Liver (tissue), 9 donors: ENCODE results near the gene SIRT5. TPM values are rescaled to one million over a fixed set of nuclear protein-coding genes. Genes with fewer than 3 reads are reported as not detected.

Experiments used
- DNase-seq: peaks from one replicate; pipeline ENCODE4 v3.0.0-alpha.2; 2017; ENCODE audit warnings: low spot score
- H3K27ac ChIP-seq, 2 donors: one replicate each; pipeline ENCODE4 v1.7.0; 2013; ENCODE audit warnings: inconsistent platforms in 2 of 2, low read length in 2 of 2, control low read depth in 1 of 2, low read depth in 1 of 2, mild to moderate bottlenecking in 1 of 2
- H3K27me3 ChIP-seq, 4 donors: one replicate each; pipeline versions ENCODE4 v1.6.1 to v1.7.0; 2013; ENCODE audit warnings: low read length in 3 of 4, inconsistent platforms in 1 of 4, mild to moderate bottlenecking in 1 of 4, moderate library complexity in 1 of 4; ENCODE audit not compliant: control insufficient read depth in 4 of 4, insufficient read depth in 4 of 4
- H3K36me3 ChIP-seq, 4 donors: one replicate each; pipeline versions ENCODE4 v1.6.1 to v1.7.0; 2013; ENCODE audit warnings: low read length in 3 of 4, mild to moderate bottlenecking in 3 of 4, low read depth in 1 of 4, moderate library complexity in 1 of 4; ENCODE audit not compliant: control insufficient read depth in 4 of 4, insufficient read depth in 3 of 4
- H3K4me1 ChIP-seq, 4 donors: one replicate each; pipeline versions ENCODE4 v1.6.1 to v1.7.0; 2013; ENCODE audit warnings: low read length in 3 of 4, mild to moderate bottlenecking in 3 of 4, moderate library complexity in 1 of 4; ENCODE audit not compliant: control insufficient read depth in 4 of 4, insufficient read depth in 4 of 4
- H3K4me3 ChIP-seq, 3 donors: one replicate each; pipeline versions ENCODE4 v1.6.1 to v1.7.0; 2013; ENCODE audit warnings: low read length in 3 of 3, control low read depth in 1 of 3, low read depth in 1 of 3, mild to moderate bottlenecking in 1 of 3
- H3K9ac ChIP-seq, 2 donors: one replicate each; pipeline ENCODE4 v1.7.0; 2013; ENCODE audit warnings: low read length in 2 of 2, mild to moderate bottlenecking in 2 of 2, moderate library complexity in 2 of 2, control low read depth in 1 of 2, low read depth in 1 of 2
- H3K9me3 ChIP-seq, 4 donors: one replicate each; pipeline versions ENCODE4 v1.6.1 to v1.7.0; 2013; ENCODE audit warnings: low read length in 3 of 4; ENCODE audit not compliant: control insufficient read depth in 4 of 4
- ATF3 ChIP-seq: IDR thresholded peaks from 2 replicates; pipeline ENCODE4 v1.6.1; 2016; ENCODE audit warnings: antibody characterized with exemption
- CTCF ChIP-seq: fragments of 150-350 bp; IDR thresholded peaks from 2 replicates; pipeline ENCODE4 v1.5.1; 2017; ENCODE audit warnings: improper control_type of control experiment, low read depth, low read length; ENCODE audit not compliant: missing input control
- EGR1 ChIP-seq, 2 donors: IDR thresholded peaks; 2 replicates each; pipeline ENCODE4 v1.6.1; 2016 to 2018; ENCODE audit warnings: antibody characterized with exemption in 2 of 2, low read depth in 2 of 2
- FOXA1 ChIP-seq: IDR thresholded peaks from 2 replicates; pipeline ENCODE4 v1.6.1; 2016; ENCODE audit warnings: antibody characterized with exemption
- FOXA2 ChIP-seq: IDR thresholded peaks from 2 replicates; pipeline ENCODE4 v1.6.1; 2016; ENCODE audit warnings: antibody characterized with exemption
- GABPA ChIP-seq, 2 donors: IDR thresholded peaks in 1 of 2; conservative IDR thresholded peaks in 1 of 2; 2 replicates each; pipeline ENCODE4 v1.6.1; 2016; ENCODE audit warnings: antibody characterized with exemption in 2 of 2, mild to moderate bottlenecking in 1 of 2, moderate library complexity in 1 of 2
- HNF4A ChIP-seq, 2 donors: conservative IDR thresholded peaks; 2 replicates each; pipeline ENCODE4 v1.6.1; 2016; ENCODE audit warnings: antibody characterized with exemption in 2 of 2, mild to moderate bottlenecking in 2 of 2
- HNF4G ChIP-seq: IDR thresholded peaks from 2 replicates; pipeline ENCODE4 v1.6.1; 2016; ENCODE audit warnings: antibody characterized with exemption
- JUND ChIP-seq, 2 donors: IDR thresholded peaks; 2 replicates each; pipeline ENCODE4 v1.6.1; 2016; ENCODE audit warnings: antibody characterized with exemption in 2 of 2
- MAX ChIP-seq: IDR thresholded peaks from 2 replicates; pipeline ENCODE4 v1.6.1; 2016; ENCODE audit warnings: antibody characterized with exemption
- NR2F2 ChIP-seq: IDR thresholded peaks from 2 replicates; pipeline ENCODE4 v1.6.1; 2016; ENCODE audit warnings: antibody characterized with exemption
- RAD21 ChIP-seq, 2 donors: IDR thresholded peaks; 2 replicates each; pipeline ENCODE4 v1.6.1; 2016; ENCODE audit warnings: antibody characterized with exemption in 2 of 2, mild to moderate bottlenecking in 2 of 2
- REST ChIP-seq: IDR thresholded peaks from 2 replicates; pipeline ENCODE4 v1.6.1; 2016; ENCODE audit warnings: antibody characterized with exemption, mild to moderate bottlenecking
- RXRA ChIP-seq, 2 donors: IDR thresholded peaks; 2 replicates each; pipeline ENCODE4 v1.6.1; 2017 to 2018; ENCODE audit warnings: antibody characterized with exemption in 2 of 2, mild to moderate bottlenecking in 1 of 2
- SP1 ChIP-seq: IDR thresholded peaks from 2 replicates; pipeline ENCODE4 v1.6.1; 2018; ENCODE audit warnings: antibody characterized with exemption, mild to moderate bottlenecking
- TAF1 ChIP-seq: conservative IDR thresholded peaks from 2 replicates; pipeline ENCODE4 v1.6.1; 2016; ENCODE audit warnings: antibody characterized with exemption, mild to moderate bottlenecking
- YY1 ChIP-seq: IDR thresholded peaks from 2 replicates; pipeline ENCODE4 v1.6.1; 2016; ENCODE audit warnings: antibody characterized with exemption, mild to moderate bottlenecking
- ZBTB33 ChIP-seq: IDR thresholded peaks from 2 replicates; pipeline ENCODE4 v1.6.1; 2016; ENCODE audit warnings: antibody characterized with exemption
- WGBS: extraction: QIAGEN DNeasy Blood & Tissue Kit; methylation state at CpG from one replicate; pipeline ENCODE4 v1.1.7; 2013; 5-methylcytosine and 5-hydroxymethylcytosine counted together
- polyA plus RNA-seq, 2 donors: library from polyadenylated mRNA; stranded (reverse) in 1 of 2; unstranded in 1 of 2; fragments of 200-250 nt in 1 of 2; fragments of >200 nt in 1 of 2; fragmentation: Nextera tagmentation in 1 of 2; extraction: Ambion mirVana in 1 of 2; gene quantifications; one replicate each; pipeline versions ENCODE4 v1.2.1 to v1.2.3, GENCODE V29; 2013 to 2015
- total RNA-seq, 2 donors: library from RNA; depleted of rRNA; stranded (reverse); fragments of >200 nt; gene quantifications; one replicate each; pipeline ENCODE4 v1.2.3, GENCODE V29; 2014
- donor health status: healthy.
- donor health status: healthy.
- donor health status: healthy.
- donor health status: healthy.
- donor health status: healthy.

The SIRT5 gene
- total and polyA plus RNA-seq, 4 donors: 7.5 to 12.6 (median 8.8) TPM

GRCh38 chr6:13560651-13561044 lies 13.8 kb upstream of the SIRT5 start:
- no peaks in the 10 kb centered on the region for H3K27me3 ChIP-seq
- 95% methylated on average over 2 of the region's 2 CpGs for WGBS
- peak overlapping the region; percentile 85 to 95 for H3K27ac ChIP-seq

GRCh38 chr6:13561624-13562267 lies 12.7 kb upstream of the SIRT5 start:
- peaks cover 8 to 58% (median 33%) of the 10 kb centered on the region in 4 donors for H3K4me1 ChIP-seq
- no peaks in the 10 kb centered on the region for H3K36me3 ChIP-seq
- DNase-seq: no peak
- no peak overlapping the region for H3K4me3 ChIP-seq
- H3K27me3 ChIP-seq: no peaks in the 10 kb centered on the region
- TF ChIP-seq MAX (peak; percentile 89), JUND (IDR thresholded peaks at IDR 0.05) (peak in 1 of 2 donors; percentile 70), ZBTB33 (peak; percentile 68), ATF3 (peak; percentile 3), CTCF (no peak), REST (peak; percentile 52), FOXA2 (no peak), TAF1 (peak; percentile 61), SP1 (peak; percentile 90), HNF4G (peak; percentile 61), RAD21 (IDR thresholded peaks at IDR 0.05) (peak; percentile 45 to 63), HNF4A (conservative IDR thresholded peaks at IDR 0.05) (peak; percentile 70 to 94), NR2F2 (peak; percentile 97), FOXA1 (no peak), RXRA (IDR thresholded peaks at IDR 0.05) (peak; percentile 93 to 95), YY1 (peak; percentile 90), EGR1 (IDR thresholded peaks at IDR 0.05; ENCODE audit: low read depth in 2 of 2) (peak in 1 of 2 donors; percentile 67), GABPA (IDR thresholded peaks at IDR 0.05 in 1 of 2, conservative IDR thresholded peaks at IDR 0.05 in 1 of 2) (peak; percentile 50 to 59)
- WGBS: 20% methylated on average over 10 of the region's 10 CpGs
- H3K9me3 ChIP-seq: no peaks in the 10 kb centered on the region
- H3K9ac ChIP-seq: peak overlapping the region in 1 of 2 donors; percentile 73
- peak overlapping the region; percentile 85 to 95 for H3K27ac ChIP-seq

More at GRCh38 chr6:13560651-13561044, 13.8 kb upstream of the SIRT5 start:
- peaks cover 8 to 51% (median 29%) of the 10 kb centered on the region in 4 donors for H3K4me1 ChIP-seq
- no peak overlapping the region for H3K4me3 ChIP-seq
- TF ChIP-seq ZBTB33 (no peak), RXRA (IDR thresholded peaks at IDR 0.05) (no peak), MAX (no peak), NR2F2 (no peak), FOXA2 (no peak), HNF4G (no peak)
- no peak overlapping the region for H3K9ac ChIP-seq
- no peaks in the 10 kb centered on the region for H3K36me3 ChIP-seq
- no peaks in the 10 kb centered on the region for H3K9me3 ChIP-seq
- DNase-seq: no peak
